Measurements from ENCODE around the gene PLAC8L1. TPM values are rescaled to one million over a fixed set of nuclear protein-coding genes. Genes with fewer than 3 reads are reported as not detected.
A peak's percentile ranks its signal among the peaks of the same experiment; 100 is the strongest.

The PLAC8L1 gene
- total RNA-seq, 4 donors from 2014 or later = not detected

DNA sequence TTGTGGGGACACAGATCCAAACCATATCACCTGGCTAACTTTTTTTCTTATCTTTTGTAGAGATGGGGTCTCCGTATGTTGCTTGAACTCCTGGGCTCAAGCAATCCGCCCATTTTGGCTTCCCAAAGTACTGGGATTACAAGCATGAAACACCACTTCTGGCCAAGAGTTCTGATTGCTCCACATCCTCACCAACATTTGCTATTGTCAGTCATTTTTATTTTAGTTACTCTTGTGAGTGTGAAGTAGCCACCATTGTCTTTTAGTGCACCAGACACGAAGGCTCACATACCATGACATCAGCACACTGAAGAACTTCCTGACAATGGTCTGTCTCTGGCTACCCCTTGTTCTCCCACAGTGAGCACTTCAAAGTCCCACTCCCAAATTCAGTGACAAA is 17.3 kb downstream of the PLAC8L1 start:
- intact Hi-C loops (cut with DNase I; ENCODE audit: low total_unique reads) (no loop called here), in situ Hi-C loops (cut with MboI; ENCODE audit: low sequenced_read_pairs in 4 of 4) (no loop called here)
- Histone ChIP-seq H3K27me3 (no peaks in the 10 kb centered on the region), H3K4me1 (no peaks in the 10 kb centered on the region), H3K27ac (no peak overlapping the region), H3K36me3 (no peaks in the 10 kb centered on the region), H3K4me3 (no peak overlapping the region), H3K9me3 (no peaks in the 10 kb centered on the region)
- TF ChIP-seq POLR2A (IDR thresholded peaks at IDR 0.05) = no peak
- TF ChIP-seq, protein P1, sequence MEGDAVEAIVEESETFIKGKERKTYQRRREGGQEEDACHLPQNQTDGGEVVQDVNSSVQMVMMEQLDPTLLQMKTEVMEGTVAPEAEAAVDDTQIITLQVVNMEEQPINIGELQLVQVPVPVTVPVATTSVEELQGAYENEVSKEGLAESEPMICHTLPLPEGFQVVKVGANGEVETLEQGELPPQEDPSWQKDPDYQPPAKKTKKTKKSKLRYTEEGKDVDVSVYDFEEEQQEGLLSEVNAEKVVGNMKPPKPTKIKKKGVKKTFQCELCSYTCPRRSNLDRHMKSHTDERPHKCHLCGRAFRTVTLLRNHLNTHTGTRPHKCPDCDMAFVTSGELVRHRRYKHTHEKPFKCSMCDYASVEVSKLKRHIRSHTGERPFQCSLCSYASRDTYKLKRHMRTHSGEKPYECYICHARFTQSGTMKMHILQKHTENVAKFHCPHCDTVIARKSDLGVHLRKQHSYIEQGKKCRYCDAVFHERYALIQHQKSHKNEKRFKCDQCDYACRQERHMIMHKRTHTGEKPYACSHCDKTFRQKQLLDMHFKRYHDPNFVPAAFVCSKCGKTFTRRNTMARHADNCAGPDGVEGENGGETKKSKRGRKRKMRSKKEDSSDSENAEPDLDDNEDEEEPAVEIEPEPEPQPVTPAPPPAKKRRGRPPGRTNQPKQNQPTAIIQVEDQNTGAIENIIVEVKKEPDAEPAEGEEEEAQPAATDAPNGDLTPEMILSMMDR (IDR thresholded peaks at IDR 0.05 in 4 of 5, conservative IDR thresholded peaks at IDR 0.05 in 1 of 5) = no peak
- no peak for DNase-seq
- ATAC-seq = peak in 1 of 2 donors; percentile 28

DNA sequence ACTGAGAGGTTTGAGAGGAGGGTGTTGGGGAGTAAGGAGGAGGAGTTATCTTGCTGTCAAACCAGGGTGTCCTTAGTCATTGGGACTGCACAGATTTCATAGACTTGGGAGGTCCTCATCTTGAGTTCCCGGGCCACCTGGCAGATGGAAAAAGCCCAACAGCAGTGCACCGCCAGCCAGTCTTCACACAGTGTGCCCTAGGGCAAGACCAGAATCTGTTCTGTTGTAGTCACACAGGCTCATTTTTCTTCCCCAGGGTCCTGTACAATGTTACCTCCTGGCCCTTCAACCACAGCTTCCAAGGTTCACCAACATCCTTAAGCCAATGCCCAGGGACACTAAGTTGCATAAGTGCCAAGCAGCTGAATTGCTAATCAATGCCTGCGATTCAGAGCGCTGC is 21.0 kb downstream of the PLAC8L1 start:
- Histone ChIP-seq H3K36me3 (no peaks in the 10 kb centered on the region), H3K4me3 (no peak overlapping the region), H3K9me3 (no peaks in the 10 kb centered on the region), H3K27me3 (no peaks in the 10 kb centered on the region), H3K4me1 (peaks cover 0 to 3% of the 10 kb centered on the region in 2 donors), H3K27ac (no peak overlapping the region)
- in situ Hi-C loops (cut with MboI; ENCODE audit: low sequenced_read_pairs in 4 of 4) (no loop called here), intact Hi-C loops (cut with DNase I; ENCODE audit: low total_unique reads) (no loop called here)
- TF ChIP-seq POLR2A (IDR thresholded peaks at IDR 0.05) = no peak
- TF ChIP-seq, protein P1 (IDR thresholded peaks at IDR 0.05 in 4 of 5, conservative IDR thresholded peaks at IDR 0.05 in 1 of 5) = no peak
- DNase-seq (no peak), ATAC-seq (no peak)

DNA sequence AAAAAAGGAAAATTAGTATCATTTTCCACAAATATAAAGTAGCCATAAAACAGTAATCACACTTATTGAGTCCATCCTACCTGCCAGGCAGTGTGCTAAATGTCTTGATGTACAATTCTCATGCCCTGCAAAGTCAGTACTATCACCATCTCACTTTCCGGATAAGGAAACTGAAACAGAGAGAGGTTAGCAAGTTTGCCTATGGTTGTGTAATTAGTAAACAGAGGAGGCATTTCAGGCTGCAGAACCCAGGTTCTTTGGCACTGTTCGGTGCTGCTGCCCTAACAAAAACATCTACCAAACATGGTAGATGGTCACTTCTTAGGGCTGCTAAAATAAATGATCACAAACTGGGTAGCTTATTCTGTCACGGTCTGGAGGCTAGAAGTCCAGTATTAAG is 22.6 kb downstream of the PLAC8L1 start:
- Histone ChIP-seq H3K27me3 (no peaks in the 10 kb centered on the region), H3K27ac (no peak overlapping the region), H3K9me3 (no peaks in the 10 kb centered on the region), H3K36me3 (no peaks in the 10 kb centered on the region), H3K4me1 (peaks cover 0 to 3% of the 10 kb centered on the region in 2 donors), H3K4me3 (no peak overlapping the region)
- no peak for TF ChIP-seq POLR2A (IDR thresholded peaks at IDR 0.05)
- TF ChIP-seq, protein P1 (IDR thresholded peaks at IDR 0.05 in 4 of 5, conservative IDR thresholded peaks at IDR 0.05 in 1 of 5) = no peak
- intact Hi-C loops (cut with DNase I; ENCODE audit: low total_unique reads) (no loop called here), in situ Hi-C loops (cut with MboI; ENCODE audit: low sequenced_read_pairs in 4 of 4) (no loop called here)
- ATAC-seq (no peak), DNase-seq (no peak)

DNA sequence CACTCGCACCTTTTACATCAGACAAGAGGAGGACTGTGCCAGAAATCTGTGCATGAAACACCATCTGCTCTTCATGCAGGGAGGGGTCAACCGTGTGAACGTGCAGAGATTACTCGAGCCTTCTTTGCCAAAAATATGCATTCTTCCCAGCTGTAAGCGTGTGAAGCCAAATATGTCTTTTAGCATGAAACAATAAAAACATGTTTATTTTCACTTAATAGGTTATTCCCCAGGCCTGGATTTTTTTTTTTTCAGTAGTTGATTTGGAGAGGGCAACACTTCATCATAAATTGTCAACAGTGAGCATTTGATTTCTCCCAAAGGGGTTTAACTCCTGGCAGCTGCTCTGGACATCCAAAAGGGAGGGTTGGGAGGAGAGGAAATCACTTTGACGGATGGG is 23.8 kb downstream of the PLAC8L1 start:
- Histone ChIP-seq H3K4me1 (peaks cover 0 to 3% of the 10 kb centered on the region in 2 donors), H3K36me3 (no peaks in the 10 kb centered on the region), H3K4me3 (no peak overlapping the region), H3K27ac (no peak overlapping the region), H3K9me3 (no peaks in the 10 kb centered on the region), H3K27me3 (no peaks in the 10 kb centered on the region)
- intact Hi-C loops (cut with DNase I; ENCODE audit: low total_unique reads) (no loop called here), in situ Hi-C loops (cut with MboI; ENCODE audit: low sequenced_read_pairs in 4 of 4) (no loop called here)
- DNase-seq (no peak), ATAC-seq (no peak)
- TF ChIP-seq POLR2A (IDR thresholded peaks at IDR 0.05) = no peak
- TF ChIP-seq, protein P1 (IDR thresholded peaks at IDR 0.05 in 4 of 5, conservative IDR thresholded peaks at IDR 0.05 in 1 of 5) = no peak

DNA sequence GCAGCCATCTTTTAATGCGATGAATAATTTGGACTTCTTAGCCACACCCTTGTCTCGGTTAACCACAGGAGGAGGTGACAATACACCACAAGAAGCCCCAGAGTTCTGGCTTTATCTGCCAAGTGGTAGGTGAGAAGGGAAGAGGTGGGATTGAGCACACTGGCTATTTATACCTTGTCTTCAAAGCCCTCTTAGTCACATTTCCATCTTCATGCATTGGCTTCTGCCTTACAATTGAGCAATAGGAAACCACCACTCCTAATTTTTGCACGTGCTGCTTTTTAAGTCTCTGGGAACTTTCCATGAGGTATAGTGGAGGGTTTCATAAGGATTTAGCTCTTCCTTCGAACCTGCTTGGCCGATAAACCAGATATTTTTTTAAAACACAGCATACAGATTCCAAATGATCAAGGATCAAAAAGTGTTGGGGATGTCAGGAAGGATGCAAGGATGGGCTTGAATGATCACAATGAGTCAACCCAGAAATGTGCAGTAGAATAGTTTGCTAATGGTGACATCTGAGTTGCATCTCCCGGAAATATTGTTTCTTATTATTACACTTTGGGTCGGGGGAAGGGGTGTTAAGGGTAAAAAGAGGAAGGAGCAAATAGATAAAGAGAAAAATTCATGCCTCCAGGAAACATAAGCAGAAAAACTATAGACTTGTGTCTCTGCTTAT is 25.5 kb downstream of the PLAC8L1 start:
- intact Hi-C loops (cut with DNase I; ENCODE audit: low total_unique reads) = no loop called here

More for the DNA sequence above, 25.5 kb downstream of the PLAC8L1 start:
- in situ Hi-C loops (cut with MboI; ENCODE audit: low sequenced_read_pairs in 4 of 4) = no loop called here
- TF ChIP-seq, protein P1 (IDR thresholded peaks at IDR 0.05 in 4 of 5, conservative IDR thresholded peaks at IDR 0.05 in 1 of 5) = no peak
- TF ChIP-seq POLR2A (IDR thresholded peaks at IDR 0.05) = no peak
- DNase-seq (no peak), ATAC-seq (peak; percentile 61 to 85)
- no peak overlapping the region for H3K4me3 ChIP-seq
- no peaks in the 10 kb centered on the region for H3K9me3 ChIP-seq
- H3K27ac ChIP-seq = no peak overlapping the region
- peaks cover 0 to 3% of the 10 kb centered on the region in 2 donors for H3K4me1 ChIP-seq
- H3K27me3 ChIP-seq = no peaks in the 10 kb centered on the region
- H3K36me3 ChIP-seq = no peaks in the 10 kb centered on the region

Data from gastrocnemius medialis (tissue), 4 donors.